CD4-positive, alpha-beta memory T cell (primary cell): Measurements from ENCODE around the gene CSTPP1. TPM values are rescaled to one million over a fixed set of nuclear protein-coding genes. Genes with fewer than 3 reads are reported as not detected.
A peak's percentile ranks its signal among the peaks of the same experiment; 100 is the strongest.

ENCODE experiments used
- CTCF ChIA-PET: fragments of 350-600 bp; sonication (Branson Sonifier 250); formaldehyde crosslinking; loops from one replicate; lab custom pipeline; 2021; ENCODE audit warnings: inconsistent platforms; ENCODE audit not compliant: partially characterized antibody; lab: Charles Lee
- POLR2A ChIA-PET: fragments of 350-600 bp; sonication (Branson Sonifier 250); formaldehyde crosslinking; loops from one replicate; lab custom pipeline; 2021; ENCODE audit not compliant: partially characterized antibody; lab: Charles Lee
- DNase-seq, 5 donors: peaks; one replicate each; pipeline versions ENCODE4 v3.0.0 to v3.0.0-alpha.2; 2020 to 2022; ENCODE audit warnings: mixed read lengths in 1 of 5
- H3K27ac ChIP-seq: one replicate; pipeline ENCODE4 v1.7.0; 2013; ENCODE audit warnings: low read depth, low read length
- H3K27me3 ChIP-seq: 2 replicates; pipeline ENCODE4 v1.7.0; 2013; ENCODE audit warnings: mild to moderate bottlenecking, low read length, moderate library complexity; ENCODE audit not compliant: insufficient read depth
- H3K36me3 ChIP-seq: 2 replicates; pipeline ENCODE4 v1.7.0; 2013; ENCODE audit warnings: mild to moderate bottlenecking, low read length, moderate library complexity; ENCODE audit not compliant: insufficient read depth
- H3K4me1 ChIP-seq: 2 replicates; pipeline ENCODE4 v1.7.0; 2013; ENCODE audit warnings: mild to moderate bottlenecking, low read length, moderate library complexity; ENCODE audit not compliant: insufficient read depth
- H3K4me3 ChIP-seq, 2 donors: one replicate each; pipeline ENCODE4 v1.7.0; 2013; ENCODE audit warnings: low read length in 2 of 2, mild to moderate bottlenecking in 1 of 2
- H3K9me3 ChIP-seq, 2 donors: one replicate each; pipeline ENCODE4 v1.7.0; 2013; ENCODE audit warnings: low read length in 2 of 2, control low read depth in 1 of 2; ENCODE audit not compliant: control insufficient read depth in 1 of 2
- H3K27ac Mint-ChIP-seq, 7 donors: one replicate each; pipeline ENCODE4 v1.8.0; 2020 to 2021; ENCODE audit warnings: mixed read lengths in 7 of 7, mild to moderate bottlenecking in 6 of 7, inconsistent platforms in 3 of 7, moderate library complexity in 3 of 7
- H3K27me3 Mint-ChIP-seq, 2 donors: one replicate each; pipeline ENCODE4 v1.8.0; 2020 to 2021; ENCODE audit warnings: mixed read lengths in 2 of 2
- H3K36me3 Mint-ChIP-seq, 2 donors: one replicate each; pipeline ENCODE4 v1.8.0; 2020 to 2021; ENCODE audit warnings: mixed read lengths in 2 of 2, inconsistent platforms in 1 of 2, mild to moderate bottlenecking in 1 of 2
- H3K4me1 Mint-ChIP-seq, 4 donors: one replicate each; pipeline ENCODE4 v1.8.0; 2020 to 2021; ENCODE audit warnings: mixed read lengths in 4 of 4, mild to moderate bottlenecking in 1 of 4
- H3K4me3 Mint-ChIP-seq, 8 donors: one replicate each; pipeline ENCODE4 v1.8.0; 2020 to 2021; ENCODE audit warnings: mixed read lengths in 8 of 8, mild to moderate bottlenecking in 7 of 8, moderate library complexity in 6 of 8, inconsistent platforms in 3 of 8
- H3K9me3 Mint-ChIP-seq, 8 donors: one replicate each; pipeline ENCODE4 v1.8.0; 2020 to 2021; ENCODE audit warnings: mixed read lengths in 8 of 8, mild to moderate bottlenecking in 5 of 8, inconsistent platforms in 3 of 8, moderate library complexity in 1 of 8
- intact Hi-C: fragments of 100-400 bp; cut with micrococcal nuclease; formaldehyde crosslinking; loops from one replicate; pipeline ENCODE4 v1.15.1; 2023
- polyA plus RNA-seq, 2 donors: library from polyadenylated mRNA; unstranded; fragments of 300-500 nt; fragmentation: Illumina TruSeq; gene quantifications; one replicate each; pipeline ENCODE4 v1.2.3, GENCODE V29; 2021
- total RNA-seq, 2 experiments: library from RNA; stranded (reverse); gene quantifications; one replicate each; pipeline ENCODE4 v1.2.3, GENCODE V29; 2021

CSTPP1 gene
- total and polyA plus RNA-seq, 4 experiments from 2014 or later, result 12.4 to 24.3 (median 17.8) TPM

DNA sequence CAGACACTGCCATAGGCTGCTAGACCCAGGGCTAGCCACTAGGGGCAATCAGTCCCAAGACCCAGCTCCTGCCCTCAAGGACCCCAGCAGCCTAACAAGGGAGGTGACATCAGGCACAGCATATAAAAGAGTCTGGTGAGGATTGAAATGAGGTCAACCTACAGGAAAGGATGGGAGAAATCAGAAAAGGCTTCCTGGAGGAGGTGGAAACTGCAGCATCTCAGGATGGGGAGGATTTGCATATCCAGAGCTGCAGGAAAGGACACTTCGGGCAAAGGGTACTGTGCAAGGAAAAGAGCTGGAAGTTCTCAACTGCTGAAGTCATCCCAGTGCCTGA, 243.1 kb downstream of the CSTPP1 start:
- peak in 4 of 5 donors; percentile 21 to 40 (median 30) for DNase-seq
- intact Hi-C loops, result loop anchor here (5.0 to 10.0 kb wide), 3 partner anchors 228 to 675 kb away; partner anchors contain the start of genes KBTBD4, NDUFS3 and SLC39A13
- H3K4me3 Mint-ChIP-seq, result peak overlapping the region in 1 of 8 donors; percentile 5
- Histone ChIP-seq H3K9me3 (no peaks in the 10 kb centered on the region), H3K27ac (no peak overlapping the region), H3K36me3 (peaks cover 6% of the 10 kb centered on the region), H3K27me3 (no peaks in the 10 kb centered on the region), H3K4me1 (peaks cover 29% of the 10 kb centered on the region), H3K4me3 (no peak overlapping the region)
- peaks cover 11 to 39% (median 23%) of the 10 kb centered on the region in 4 donors for H3K4me1 Mint-ChIP-seq
- H3K27ac Mint-ChIP-seq, result peak overlapping the region in 4 of 7 donors; percentile 75 to 99 (median 77)
- no peaks in the 10 kb centered on the region for H3K9me3 Mint-ChIP-seq
- ChIA-PET POLR2A (interaction anchor here (0.9 kb wide), 1 partner anchor 35 kb away, joined by 5 read pairs; the partner anchor contains the start of gene DDB2), CTCF (interaction anchor here (0.6 to 3.7 kb wide), 8 partner anchors 18 to 233 kb away, joined by 3 to 42 read pairs (median 4); partner anchors contain the start of gene DDB2)
- peaks cover 0 to 7% of the 10 kb centered on the region in 2 donors for H3K27me3 Mint-ChIP-seq
- peaks cover 0 to 14% of the 10 kb centered on the region in 2 donors for H3K36me3 Mint-ChIP-seq

DNA sequence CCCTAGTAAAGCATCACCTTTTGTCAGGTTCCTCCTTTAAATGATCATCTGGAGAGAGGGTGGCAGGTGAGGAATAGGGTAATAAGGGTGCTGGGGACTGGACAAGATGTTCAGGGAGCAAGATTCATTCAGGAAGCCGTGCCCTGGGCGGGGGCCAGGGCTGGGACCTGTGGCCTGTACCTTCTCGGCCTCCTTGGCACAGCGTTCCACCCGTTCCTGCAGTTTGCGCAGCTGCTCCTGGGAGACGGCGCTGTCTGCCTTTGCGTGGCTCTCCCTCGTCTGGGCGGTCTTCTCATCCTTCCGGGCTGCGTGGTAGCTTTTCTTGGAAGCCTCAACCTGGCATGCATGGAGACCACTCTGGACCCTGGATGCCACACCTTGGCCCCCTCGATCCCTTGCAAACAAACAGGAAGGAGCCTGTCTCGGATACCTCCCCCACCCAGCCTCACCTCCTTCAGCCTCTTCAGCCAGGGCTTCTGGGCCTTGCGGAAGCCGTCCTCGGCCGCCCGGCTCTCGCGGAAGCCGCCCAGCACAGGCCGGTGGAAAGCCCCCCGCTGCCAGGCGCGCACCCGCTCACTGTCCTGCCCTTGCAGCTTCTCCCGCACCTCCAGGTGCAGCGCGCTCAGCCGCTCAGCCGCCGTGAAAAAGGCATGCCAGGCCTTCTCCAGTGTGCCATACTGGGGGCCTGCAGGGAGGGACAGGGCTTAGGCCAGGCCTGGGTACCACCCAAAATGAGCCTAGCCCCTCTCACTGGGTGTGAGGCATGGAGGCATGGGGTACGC, 243.6 kb downstream of the CSTPP1 start:
- no peak overlapping the region for H3K27ac ChIP-seq
- peaks cover 25% of the 10 kb centered on the region for H3K4me1 ChIP-seq
- POLR2A ChIA-PET, result interaction anchor here (0.9 kb wide), 1 partner anchor 35 kb away, joined by 5 read pairs; the partner anchor contains the start of gene DDB2
- no peak overlapping the region for H3K4me3 ChIP-seq
- CTCF ChIA-PET, result interaction anchor here (0.6 to 3.7 kb wide), 9 partner anchors 18 to 232 kb away, joined by 3 to 42 read pairs (median 4); partner anchors contain the start of gene DDB2
- H3K36me3 ChIP-seq, result no peaks in the 10 kb centered on the region
- H3K36me3 Mint-ChIP-seq, result peaks cover 0 to 14% of the 10 kb centered on the region in 2 donors
- H3K9me3 Mint-ChIP-seq, result no peaks in the 10 kb centered on the region
- intact Hi-C loops, result no loop called here
- peaks cover 0 to 7% of the 10 kb centered on the region in 2 donors for H3K27me3 Mint-ChIP-seq
- H3K27me3 ChIP-seq, result no peaks in the 10 kb centered on the region
- peak overlapping the region in 1 of 7 donors; percentile 99 for H3K27ac Mint-ChIP-seq
- no peak for DNase-seq
- H3K4me1 Mint-ChIP-seq, result peaks cover 11 to 34% (median 23%) of the 10 kb centered on the region in 4 donors
- no peaks in the 10 kb centered on the region for H3K9me3 ChIP-seq
- H3K4me3 Mint-ChIP-seq, result peak overlapping the region in 1 of 8 donors; percentile 5

DNA sequence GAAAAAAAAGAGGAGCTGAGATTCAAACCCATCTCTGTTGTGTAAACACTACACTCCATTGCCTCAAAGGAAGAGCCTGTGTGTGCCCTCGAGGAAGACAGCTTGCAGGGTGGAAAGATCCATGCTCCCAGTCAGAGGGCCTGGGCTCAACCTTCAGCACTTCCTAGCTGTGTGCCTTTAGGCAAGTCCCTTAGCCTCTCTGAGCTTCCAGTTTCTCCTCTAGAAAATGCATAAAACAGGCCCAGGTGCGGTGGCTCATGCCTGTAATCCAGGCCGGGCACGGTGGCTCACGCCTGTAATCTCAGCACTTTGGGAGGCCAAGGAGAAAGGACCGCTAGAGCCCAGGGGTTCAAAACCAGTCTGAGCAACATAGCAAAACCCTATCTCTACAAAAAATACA, 244.7 kb downstream of the CSTPP1 start:
- no peak overlapping the region for H3K27ac Mint-ChIP-seq
- ChIA-PET CTCF (interaction anchor here (1.0 kb wide), 2 partner anchors 24 to 78 kb away, joined by 3 to 4 read pairs; no protein-coding TSS in a partner anchor), POLR2A (interaction anchor here (0.8 kb wide), 1 partner anchor 34 kb away, joined by 3 read pairs; the partner anchor contains the start of gene DDB2)
- intact Hi-C loops, result no loop called here
- peaks cover 0 to 7% of the 10 kb centered on the region in 2 donors for H3K27me3 Mint-ChIP-seq
- Histone ChIP-seq H3K27me3 (peaks cover 3% of the 10 kb centered on the region), H3K9me3 (no peaks in the 10 kb centered on the region), H3K36me3 (no peaks in the 10 kb centered on the region), H3K27ac (no peak overlapping the region), H3K4me3 (no peak overlapping the region), H3K4me1 (peaks cover 21% of the 10 kb centered on the region)
- H3K4me3 Mint-ChIP-seq, result no peak overlapping the region
- H3K9me3 Mint-ChIP-seq, result no peaks in the 10 kb centered on the region
- DNase-seq, result no peak
- H3K4me1 Mint-ChIP-seq, result peaks cover 4 to 26% (median 14%) of the 10 kb centered on the region in 4 donors
- peaks cover 0 to 10% of the 10 kb centered on the region in 2 donors for H3K36me3 Mint-ChIP-seq

DNA sequence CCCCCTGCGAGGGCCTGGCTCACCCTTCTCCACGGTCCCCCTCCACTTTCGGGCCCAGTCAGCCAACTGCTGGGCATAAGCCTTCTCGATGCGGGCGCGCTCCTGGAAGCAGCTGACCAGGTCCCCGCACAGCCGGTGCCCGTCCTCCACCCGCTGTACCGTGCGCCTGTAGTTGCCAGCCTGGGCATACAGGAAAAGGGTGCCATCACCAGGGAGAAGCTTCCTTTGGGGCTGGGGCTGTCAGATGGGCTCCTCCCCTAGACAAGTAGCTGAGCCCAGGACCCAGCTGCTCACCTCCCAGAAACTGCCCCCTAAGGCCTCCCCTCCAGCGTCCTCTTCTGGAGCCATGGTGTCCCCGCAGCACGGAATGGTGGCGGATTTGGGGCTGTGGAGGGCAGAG, 245.8 kb downstream of the CSTPP1 start:
- no peak overlapping the region for H3K27ac ChIP-seq
- Mint-ChIP-seq H3K4me1 (peaks cover 7 to 22% (median 14%) of the 10 kb centered on the region in 4 donors), H3K4me3 (no peak overlapping the region), H3K9me3 (no peaks in the 10 kb centered on the region), H3K27me3 (peaks cover 2 to 8% of the 10 kb centered on the region in 2 donors), H3K36me3 (peaks cover 0 to 2% of the 10 kb centered on the region in 2 donors), H3K27ac (no peak overlapping the region)
- peaks cover 3% of the 10 kb centered on the region for H3K27me3 ChIP-seq
- no peak overlapping the region for H3K4me3 ChIP-seq
- ChIA-PET CTCF (interaction anchor here (1.3 kb wide), 1 partner anchor 66 kb away, joined by 3 read pairs; no protein-coding TSS in a partner anchor), POLR2A (interaction anchor here (1.4 kb wide), 1 partner anchor 33 kb away, joined by 9 read pairs; the partner anchor contains the start of gene DDB2)
- H3K4me1 ChIP-seq, result peaks cover 29% of the 10 kb centered on the region
- no peaks in the 10 kb centered on the region for H3K36me3 ChIP-seq
- no peak for DNase-seq
- intact Hi-C loops, result no loop called here
- no peaks in the 10 kb centered on the region for H3K9me3 ChIP-seq

DNA sequence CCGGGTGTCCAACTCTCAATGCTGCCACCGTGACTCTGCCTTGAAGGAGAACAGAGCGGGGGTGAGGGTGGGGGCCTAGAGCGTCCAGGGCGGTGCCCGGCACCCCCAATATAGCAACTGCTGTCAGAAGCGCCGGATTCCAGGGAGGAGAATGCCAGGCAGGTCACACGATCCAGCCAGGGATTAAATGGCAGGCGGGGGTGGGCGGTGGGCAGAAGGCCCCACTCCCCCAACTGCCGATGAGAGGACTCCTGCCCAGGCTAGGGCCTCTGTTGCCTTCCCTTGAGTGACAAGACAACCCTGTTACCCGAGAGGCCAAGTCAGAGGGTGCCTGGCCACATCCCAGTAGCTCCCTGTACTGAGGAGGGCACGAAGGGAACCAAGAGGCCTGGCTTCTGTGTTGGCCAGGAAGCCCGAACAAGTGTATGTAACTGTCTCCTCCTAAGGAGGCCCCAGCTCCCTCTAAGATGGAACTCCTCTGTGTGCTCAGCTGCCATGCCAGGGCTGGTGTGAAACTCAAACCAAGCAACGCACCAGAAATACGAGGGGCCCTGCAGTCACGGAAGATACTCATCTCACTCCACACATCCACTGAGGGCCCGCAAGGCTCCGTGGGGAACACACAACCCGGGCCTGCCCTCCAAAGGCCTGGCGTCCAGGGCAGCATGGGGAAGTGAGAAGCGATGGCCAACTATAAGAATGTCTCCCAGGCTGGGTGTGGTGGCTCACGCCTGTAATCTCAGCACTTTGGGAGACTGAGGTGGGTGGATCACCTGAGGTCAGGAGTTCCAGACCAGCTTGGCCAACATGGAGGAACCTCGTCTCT, 246.7 kb downstream of the CSTPP1 start:
- intact Hi-C loops, result no loop called here
- Mint-ChIP-seq H3K27me3 (peaks cover 4 to 7% of the 10 kb centered on the region in 2 donors), H3K4me1 (peaks cover 4 to 16% (median 11%) of the 10 kb centered on the region in 4 donors), H3K27ac (no peak overlapping the region), H3K9me3 (no peaks in the 10 kb centered on the region), H3K4me3 (no peak overlapping the region), H3K36me3 (no peaks in the 10 kb centered on the region)
- H3K27me3 ChIP-seq, result peaks cover 10% of the 10 kb centered on the region
- ChIA-PET CTCF (interaction anchor here (1.3 kb wide), 1 partner anchor 65 kb away, joined by 3 read pairs; no protein-coding TSS in a partner anchor), POLR2A (interaction anchor here (1.4 kb wide), 1 partner anchor 32 kb away, joined by 9 read pairs; the partner anchor contains the start of gene DDB2)
- peaks cover 23% of the 10 kb centered on the region for H3K4me1 ChIP-seq
- no peak overlapping the region for H3K27ac ChIP-seq
- no peaks in the 10 kb centered on the region for H3K36me3 ChIP-seq
- no peak overlapping the region for H3K4me3 ChIP-seq
- no peaks in the 10 kb centered on the region for H3K9me3 ChIP-seq
- DNase-seq, result no peak

GRCh38 chr11:47183969-47184368, 247.4 kb downstream of the CSTPP1 start:
- peaks cover 21% of the 10 kb centered on the region for H3K4me1 ChIP-seq
- CTCF ChIA-PET, result no interaction called here
- Mint-ChIP-seq H3K4me1 (peaks cover 4 to 16% (median 10%) of the 10 kb centered on the region in 4 donors), H3K4me3 (peak overlapping the region in 1 of 8 donors; percentile 53), H3K36me3 (no peaks in the 10 kb centered on the region), H3K27me3 (peaks cover 4 to 7% of the 10 kb centered on the region in 2 donors), H3K9me3 (no peaks in the 10 kb centered on the region), H3K27ac (no peak overlapping the region)
- POLR2A ChIA-PET, result no interaction called here
- DNase-seq, result no peak
- H3K27ac ChIP-seq, result no peak overlapping the region
- H3K36me3 ChIP-seq, result no peaks in the 10 kb centered on the region
- peaks cover 11% of the 10 kb centered on the region for H3K27me3 ChIP-seq
- no peaks in the 10 kb centered on the region for H3K9me3 ChIP-seq
- intact Hi-C loops, result no loop called here
- H3K4me3 ChIP-seq, result no peak overlapping the region
